ENCODE data around the gene MTOR. TPM values are rescaled to one million over a fixed set of nuclear protein-coding genes. Genes with fewer than 3 reads are reported as not detected.
"Not testable (repeated sequence)": the region's sequence is repeated elsewhere in the genome, so short reads cannot be mapped to it uniquely, and the experiment has no call there.

MTOR gene
- total RNA-seq, 1 donor from 2014 or later = 53.0 TPM

GRCh38 chr1:11184973-11185372 lies 77.4 kb downstream of the MTOR start:
- peaks cover 14% of the 10 kb centered on the region for H3K36me3 Mint-ChIP-seq

GRCh38 chr1:11182884-11183283 lies 79.5 kb downstream of the MTOR start:
- Mint-ChIP-seq H3K9me3 (no peaks in the 10 kb centered on the region), H3K27ac (no peak overlapping the region), H3K27me3 (no peaks in the 10 kb centered on the region), H3K36me3 (peaks cover 18% of the 10 kb centered on the region), H3K4me1 (ENCODE audit: unreplicated experiment) (peaks cover 18% of the 10 kb centered on the region), H3K4me3 (no peak overlapping the region)
- TF ChIP-seq CTCF (conservative IDR thresholded peaks at IDR 0.05) = no peak
- DNase-seq (ENCODE audit: extremely low spot score, unreplicated experiment) = no peak

More at GRCh38 chr1:11184973-11185372, 77.4 kb downstream of the MTOR start:
- no peaks in the 10 kb centered on the region for H3K27me3 Mint-ChIP-seq
- no peak overlapping the region for H3K4me3 Mint-ChIP-seq
- no peak for DNase-seq (ENCODE audit: extremely low spot score, unreplicated experiment)
- peaks cover 3% of the 10 kb centered on the region for H3K4me1 Mint-ChIP-seq (ENCODE audit: unreplicated experiment)
- no peak for TF ChIP-seq CTCF (conservative IDR thresholded peaks at IDR 0.05)
- H3K27ac Mint-ChIP-seq = no peak overlapping the region
- no peaks in the 10 kb centered on the region for H3K9me3 Mint-ChIP-seq

- Mint-ChIP-seq H3K27ac (no peak overlapping the region), H3K36me3 (peaks cover 18% of the 10 kb centered on the region), H3K4me3 (no peak overlapping the region), H3K9me3 (no peaks in the 10 kb centered on the region), H3K4me1 (ENCODE audit: unreplicated experiment) (peaks cover 22% of the 10 kb centered on the region), H3K27me3 (no peaks in the 10 kb centered on the region)
- no peak for DNase-seq (ENCODE audit: extremely low spot score, unreplicated experiment)
- TF ChIP-seq CTCF (conservative IDR thresholded peaks at IDR 0.05) = no peak
Observed at GRCh38 chr1:11180342-11180744, 82.0 kb downstream of the MTOR start.

- not testable (repeated sequence) for H3K4me3 Mint-ChIP-seq; H3K27me3 Mint-ChIP-seq; DNase-seq (ENCODE audit: extremely low spot score, unreplicated experiment); H3K9me3 Mint-ChIP-seq; H3K27ac Mint-ChIP-seq
- Mint-ChIP-seq H3K36me3 (peaks cover 15% of the 10 kb centered on the region), H3K4me1 (ENCODE audit: unreplicated experiment) (peaks cover 22% of the 10 kb centered on the region)
Observed at GRCh38 chr1:11179749-11180148, 82.6 kb downstream of the MTOR start.

GRCh38 chr1:11179125-11179524 lies 83.2 kb downstream of the MTOR start:
- TF ChIP-seq CTCF (conservative IDR thresholded peaks at IDR 0.05) = no peak
- Mint-ChIP-seq H3K27me3 (no peaks in the 10 kb centered on the region), H3K9me3 (no peaks in the 10 kb centered on the region), H3K4me1 (ENCODE audit: unreplicated experiment) (peaks cover 26% of the 10 kb centered on the region), H3K27ac (no peak overlapping the region), H3K36me3 (peaks cover 17% of the 10 kb centered on the region), H3K4me3 (no peak overlapping the region)
- DNase-seq (ENCODE audit: extremely low spot score, unreplicated experiment) = no peak

- DNase-seq (ENCODE audit: extremely low spot score, unreplicated experiment) = no peak
- H3K27ac Mint-ChIP-seq = no peak overlapping the region
- H3K4me3 Mint-ChIP-seq = no peak overlapping the region
- H3K36me3 Mint-ChIP-seq = peaks cover 18% of the 10 kb centered on the region
- H3K27me3 Mint-ChIP-seq = no peaks in the 10 kb centered on the region
- no peak for TF ChIP-seq CTCF (conservative IDR thresholded peaks at IDR 0.05)
- peaks cover 29% of the 10 kb centered on the region for H3K4me1 Mint-ChIP-seq (ENCODE audit: unreplicated experiment)
- no peaks in the 10 kb centered on the region for H3K9me3 Mint-ChIP-seq
Observed at GRCh38 chr1:11178021-11179015, 84.0 kb downstream of the MTOR start.

All from type B pancreatic cell (in vitro differentiated cells).